CD14-positive monocyte (primary cell): ENCODE measurements around the gene CHST2. TPM values are rescaled to one million over a fixed set of nuclear protein-coding genes. Genes with fewer than 3 reads are reported as not detected.

Source experiments
- DNase-seq, 3 donors: peaks; one replicate each; pipeline ENCODE4 v3.0.0-alpha.2; 2011 to 2022
- H2AFZ ChIP-seq: 2 replicates; pipeline ENCODE4 v1.6.0; 2012; ENCODE audit warnings: mild to moderate bottlenecking, low read depth, low read length, inconsistent platforms; ENCODE audit not compliant: insufficient read depth, poor library complexity, severe bottlenecking
- H3K27ac ChIP-seq, 2 donors: 1 replicate in 1 of 2; 2 replicates in 1 of 2; pipeline ENCODE4 v1.5.1; 2012 to 2013; ENCODE audit warnings: low read length in 2 of 2, control low read depth in 1 of 2, inconsistent platforms in 1 of 2, low read depth in 1 of 2, mild to moderate bottlenecking in 1 of 2
- H3K27me3 ChIP-seq, 2 donors: one replicate each; pipeline versions ENCODE4 v1.6.0 to v1.6.1; 2011 to 2013; ENCODE audit warnings: low read length in 2 of 2; ENCODE audit not compliant: control insufficient read depth in 2 of 2, insufficient read depth in 2 of 2
- H3K36me3 ChIP-seq, 2 donors: replicated peaks in 1 of 2; 1 replicate in 1 of 2; 2 replicates in 1 of 2; pipeline versions ENCODE4 v1.5.1 to v1.6.1; 2012 to 2013; ENCODE audit warnings: low read length in 2 of 2, control low read depth in 1 of 2, inconsistent platforms in 1 of 2, mild to moderate bottlenecking in 1 of 2; ENCODE audit not compliant: insufficient read depth in 2 of 2, control insufficient read depth in 1 of 2
- H3K4me1 ChIP-seq, 2 donors: 1 replicate in 1 of 2; 2 replicates in 1 of 2; pipeline versions ENCODE4 v1.5.1 to v1.6.1; 2012 to 2013; ENCODE audit warnings: low read length in 2 of 2, control low read depth in 1 of 2, inconsistent platforms in 1 of 2, mild to moderate bottlenecking in 1 of 2, moderate library complexity in 1 of 2; ENCODE audit not compliant: insufficient read depth in 2 of 2, control insufficient read depth in 1 of 2
- H3K4me2 ChIP-seq: replicated peaks from 2 replicates; pipeline ENCODE3; 2012; ENCODE audit warnings: low read length, moderate library complexity, mild to moderate bottlenecking; ENCODE audit not compliant: poor library complexity, severe bottlenecking; ENCODE audit errors: extremely low read depth
- H3K4me3 ChIP-seq, 3 experiments: fragments of 200-600 bp in 1 of 3; sonication (generic) in 1 of 3; replicated peaks in 1 of 3; 1 replicate in 2 of 3; 2 replicates in 1 of 3; pipeline ENCODE4 v1.5.1; 2011 to 2013; ENCODE audit warnings: low read length in 3 of 3, mild to moderate bottlenecking in 3 of 3, control low read depth in 2 of 3, low read depth in 2 of 3, inconsistent platforms in 1 of 3, moderate library complexity in 1 of 3
- H3K79me2 ChIP-seq: 2 replicates; pipeline ENCODE4 v1.6.0; 2012; ENCODE audit warnings: mild to moderate bottlenecking, control low read depth, inconsistent platforms, low read length, moderate library complexity; ENCODE audit not compliant: insufficient read depth
- H3K9ac ChIP-seq: 2 replicates; pipeline ENCODE4 v1.6.0; 2017; ENCODE audit warnings: low read length, mild to moderate bottlenecking; ENCODE audit not compliant: insufficient read depth, poor library complexity, severe bottlenecking
- H3K9me3 ChIP-seq, 2 donors: replicated peaks in 1 of 2; 1 replicate in 1 of 2; 2 replicates in 1 of 2; pipeline versions ENCODE4 v1.5.1 to v1.6.1; 2012 to 2013; ENCODE audit warnings: low read length in 2 of 2, control low read depth in 1 of 2; ENCODE audit not compliant: control insufficient read depth in 1 of 2, insufficient read depth in 1 of 2
- H4K20me1 ChIP-seq: 2 replicates; pipeline ENCODE4 v1.6.0; 2012; ENCODE audit warnings: mild to moderate bottlenecking, low read length, control low read depth, moderate library complexity; ENCODE audit not compliant: insufficient read depth
- H3K27ac Mint-ChIP-seq, 7 donors: one replicate each; pipeline ENCODE4 v1.8.0; 2020; ENCODE audit warnings: mild to moderate bottlenecking in 7 of 7, mixed read lengths in 7 of 7, moderate library complexity in 6 of 7, inconsistent platforms in 2 of 7
- H3K27me3 Mint-ChIP-seq, 3 donors: one replicate each; pipeline ENCODE4 v1.8.0; 2021 to 2022; ENCODE audit warnings: low read depth in 3 of 3, mild to moderate bottlenecking in 3 of 3, mixed read lengths in 3 of 3, moderate library complexity in 3 of 3, inconsistent platforms in 1 of 3
- H3K36me3 Mint-ChIP-seq, 2 donors: one replicate each; pipeline ENCODE4 v1.8.0; 2020; ENCODE audit warnings: mixed read lengths in 2 of 2, inconsistent platforms in 1 of 2, mild to moderate bottlenecking in 1 of 2
- H3K4me1 Mint-ChIP-seq: one replicate; pipeline ENCODE4 v1.8.0; 2020; ENCODE audit warnings: mild to moderate bottlenecking, mixed read lengths
- H3K4me3 Mint-ChIP-seq, 2 donors: one replicate each; pipeline ENCODE4 v1.8.0; 2020; ENCODE audit warnings: mild to moderate bottlenecking in 2 of 2, mixed read lengths in 2 of 2, moderate library complexity in 1 of 2
- H3K9me3 Mint-ChIP-seq, 7 donors: one replicate each; pipeline ENCODE4 v1.8.0; 2020 to 2022; ENCODE audit warnings: mixed read lengths in 7 of 7, mild to moderate bottlenecking in 6 of 7, moderate library complexity in 6 of 7, inconsistent platforms in 2 of 7
- WGBS: methylation state at CpG from one replicate; pipeline ENCODE4 v1.1.5; 2013; ENCODE audit warnings: missing lambda C conversion rate; ENCODE audit not compliant: insufficient coverage; 5-methylcytosine and 5-hydroxymethylcytosine counted together
- intact Hi-C, 2 donors: fragments of 100-400 bp; cut with micrococcal nuclease; formaldehyde crosslinking; loops; one replicate each; pipeline versions ENCODE4 v1.15.0 to v1.15.1; 2023
- polyA plus RNA-seq, 3 donors: library from polyadenylated mRNA; depleted of rRNA in 1 of 3; unstranded in 2 of 3; stranded (reverse) in 1 of 3; fragments of 300-500 nt in 2 of 3; fragments of >200 nt in 1 of 3; fragmentation: Illumina TruSeq in 2 of 3; gene quantifications; 1 replicate in 2 of 3; 2 replicates in 1 of 3; pipeline ENCODE4 v1.2.3, GENCODE V29; 2012 to 2021
- TF ChIP-seq, protein P1 (sequence below): fragments of 200-600 bp; IDR thresholded peaks from one replicate; pipeline ENCODE4 v1.8.0; 2022; ENCODE audit warnings: antibody characterized with exemption, mild to moderate bottlenecking

Gene CHST2
- polyA plus RNA-seq, 3 donors: 6.1 to 18.0 (median 9.6) TPM

DNA sequence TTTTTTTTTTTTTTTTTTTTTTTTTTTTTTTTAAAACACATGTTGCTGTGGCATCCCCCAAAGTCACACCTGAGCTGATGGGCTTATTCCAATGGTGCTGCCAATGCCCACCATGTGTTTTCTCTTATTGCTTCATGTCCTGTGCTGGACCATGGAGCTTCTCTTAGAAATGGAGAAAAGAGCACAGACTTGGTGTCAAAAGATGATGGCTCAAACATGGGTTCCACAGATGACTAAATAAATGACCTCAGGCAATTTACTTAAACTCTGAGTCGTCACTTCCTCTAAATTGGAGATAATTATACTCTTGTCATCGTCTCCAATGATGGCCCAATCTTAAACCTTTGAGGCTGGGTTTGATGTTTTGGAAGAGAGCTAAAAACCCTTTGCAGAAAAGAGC, 28.1 kb downstream of the CHST2 start:
- Histone ChIP-seq H3K36me3 (no peaks in the 10 kb centered on the region), H3K9me3 (no peaks in the 10 kb centered on the region), H3K27me3 (no peaks in the 10 kb centered on the region), H4K20me1 (no peaks in the 10 kb centered on the region), H3K4me3 (no peak overlapping the region), H3K4me1 (peaks cover 0 to 14% of the 10 kb centered on the region in 2 donors), H3K27ac (no peak overlapping the region), H3K4me2 (no peak overlapping the region), H2AFZ (no peak overlapping the region), H3K9ac (no peak overlapping the region), H3K79me2 (no peaks in the 10 kb centered on the region)
- Mint-ChIP-seq H3K4me3 (no peak overlapping the region), H3K9me3 (peaks cover 0 to 3% (median 0%) of the 10 kb centered on the region in 7 donors), H3K27me3 (no peaks in the 10 kb centered on the region), H3K36me3 (no peaks in the 10 kb centered on the region), H3K27ac (peak overlapping the region in 1 of 7 donors; percentile 40), H3K4me1 (peaks cover 14% of the 10 kb centered on the region)
- no CpG with 5 or more reads among the region's 2 CpGs for WGBS
- TF ChIP-seq, protein P1, sequence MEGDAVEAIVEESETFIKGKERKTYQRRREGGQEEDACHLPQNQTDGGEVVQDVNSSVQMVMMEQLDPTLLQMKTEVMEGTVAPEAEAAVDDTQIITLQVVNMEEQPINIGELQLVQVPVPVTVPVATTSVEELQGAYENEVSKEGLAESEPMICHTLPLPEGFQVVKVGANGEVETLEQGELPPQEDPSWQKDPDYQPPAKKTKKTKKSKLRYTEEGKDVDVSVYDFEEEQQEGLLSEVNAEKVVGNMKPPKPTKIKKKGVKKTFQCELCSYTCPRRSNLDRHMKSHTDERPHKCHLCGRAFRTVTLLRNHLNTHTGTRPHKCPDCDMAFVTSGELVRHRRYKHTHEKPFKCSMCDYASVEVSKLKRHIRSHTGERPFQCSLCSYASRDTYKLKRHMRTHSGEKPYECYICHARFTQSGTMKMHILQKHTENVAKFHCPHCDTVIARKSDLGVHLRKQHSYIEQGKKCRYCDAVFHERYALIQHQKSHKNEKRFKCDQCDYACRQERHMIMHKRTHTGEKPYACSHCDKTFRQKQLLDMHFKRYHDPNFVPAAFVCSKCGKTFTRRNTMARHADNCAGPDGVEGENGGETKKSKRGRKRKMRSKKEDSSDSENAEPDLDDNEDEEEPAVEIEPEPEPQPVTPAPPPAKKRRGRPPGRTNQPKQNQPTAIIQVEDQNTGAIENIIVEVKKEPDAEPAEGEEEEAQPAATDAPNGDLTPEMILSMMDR: no peak
- DNase-seq: peak in 1 of 3 donors; percentile 57
- intact Hi-C loops: no loop called here

DNA sequence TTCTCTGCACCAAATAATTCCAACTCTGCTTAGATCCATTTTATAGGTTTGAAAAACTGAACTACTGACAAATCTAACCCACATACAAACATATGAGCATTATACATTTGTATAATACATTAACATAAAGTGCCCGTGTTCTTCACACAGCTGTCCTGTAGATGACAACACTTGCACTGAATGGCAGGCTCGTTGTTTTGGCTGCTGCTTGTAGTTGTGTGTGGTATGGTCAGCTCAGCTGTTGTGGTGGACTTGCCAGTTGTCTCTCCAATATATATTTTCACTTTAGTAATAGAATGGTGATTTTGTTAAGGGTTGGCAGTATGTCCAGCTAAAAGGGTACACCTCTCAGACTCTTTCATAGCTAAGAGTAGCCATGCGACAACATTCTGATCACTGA, 30.5 kb downstream of the CHST2 start:
- H3K9me3 Mint-ChIP-seq: no peaks in the 10 kb centered on the region
- no peaks in the 10 kb centered on the region for H3K36me3 ChIP-seq
- H3K4me3 ChIP-seq: no peak overlapping the region
- no peaks in the 10 kb centered on the region for H3K9me3 ChIP-seq
- no peak overlapping the region for H3K4me2 ChIP-seq
- no peak overlapping the region for H3K27ac Mint-ChIP-seq
- H3K4me1 Mint-ChIP-seq: peaks cover 15% of the 10 kb centered on the region
- intact Hi-C loops: no loop called here
- DNase-seq: no peak
- H3K27me3 Mint-ChIP-seq: no peaks in the 10 kb centered on the region
- peaks cover 0 to 14% of the 10 kb centered on the region in 2 donors for H3K4me1 ChIP-seq
- TF ChIP-seq, protein P1: no peak
- H3K27me3 ChIP-seq: no peaks in the 10 kb centered on the region
- H3K9ac ChIP-seq: no peak overlapping the region
- no peak overlapping the region for H3K4me3 Mint-ChIP-seq
- no CpG with 5 or more reads among the region's 3 CpGs for WGBS
- no peaks in the 10 kb centered on the region for H3K79me2 ChIP-seq
- H3K27ac ChIP-seq: no peak overlapping the region
- no peaks in the 10 kb centered on the region for H4K20me1 ChIP-seq
- H2AFZ ChIP-seq: no peak overlapping the region
- H3K36me3 Mint-ChIP-seq: no peaks in the 10 kb centered on the region
